Fibroblast of lung (primary cell): ENCODE data around the gene PPP5C.

Source experiments
- EZH2 ChIP-seq: IDR thresholded peaks from 2 replicates; pipeline ENCODE4 v1.5.1; 2012; ENCODE audit warnings: low read length, control low read depth, mild to moderate bottlenecking; ENCODE audit errors: missing control alignments
- TF ChIP-seq, protein P1 (sequence below), 2 donors: IDR thresholded peaks in 1 of 2; conservative IDR thresholded peaks in 1 of 2; 1 replicate in 1 of 2; 2 replicates in 1 of 2; pipeline ENCODE4 v1.5.1; 2011 to 2012; ENCODE audit warnings: low read length in 2 of 2, control low read depth in 1 of 2, inconsistent platforms in 1 of 2, low read depth in 1 of 2, mild to moderate bottlenecking in 1 of 2

DNA sequence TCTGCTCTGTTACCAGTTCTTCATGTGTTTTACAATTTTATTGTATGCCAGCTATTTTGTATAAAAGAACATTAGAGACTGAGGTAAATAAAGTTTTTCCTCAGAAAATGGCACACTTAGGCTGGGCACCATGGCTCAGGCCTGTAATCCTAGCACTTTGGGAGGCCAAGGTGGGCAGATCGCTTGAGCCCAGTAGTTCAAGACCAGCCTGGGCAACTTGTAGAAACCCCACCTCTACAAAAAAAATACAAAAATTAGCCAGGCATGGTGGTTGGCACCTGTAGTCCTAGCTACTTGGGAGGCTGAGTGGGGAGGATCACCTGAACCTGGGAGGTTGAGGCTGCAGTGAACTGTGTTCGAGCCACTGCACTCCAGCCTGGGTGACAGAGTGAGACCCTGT lies 34.5 kb downstream of the PPP5C start:
- TF ChIP-seq, protein P1, sequence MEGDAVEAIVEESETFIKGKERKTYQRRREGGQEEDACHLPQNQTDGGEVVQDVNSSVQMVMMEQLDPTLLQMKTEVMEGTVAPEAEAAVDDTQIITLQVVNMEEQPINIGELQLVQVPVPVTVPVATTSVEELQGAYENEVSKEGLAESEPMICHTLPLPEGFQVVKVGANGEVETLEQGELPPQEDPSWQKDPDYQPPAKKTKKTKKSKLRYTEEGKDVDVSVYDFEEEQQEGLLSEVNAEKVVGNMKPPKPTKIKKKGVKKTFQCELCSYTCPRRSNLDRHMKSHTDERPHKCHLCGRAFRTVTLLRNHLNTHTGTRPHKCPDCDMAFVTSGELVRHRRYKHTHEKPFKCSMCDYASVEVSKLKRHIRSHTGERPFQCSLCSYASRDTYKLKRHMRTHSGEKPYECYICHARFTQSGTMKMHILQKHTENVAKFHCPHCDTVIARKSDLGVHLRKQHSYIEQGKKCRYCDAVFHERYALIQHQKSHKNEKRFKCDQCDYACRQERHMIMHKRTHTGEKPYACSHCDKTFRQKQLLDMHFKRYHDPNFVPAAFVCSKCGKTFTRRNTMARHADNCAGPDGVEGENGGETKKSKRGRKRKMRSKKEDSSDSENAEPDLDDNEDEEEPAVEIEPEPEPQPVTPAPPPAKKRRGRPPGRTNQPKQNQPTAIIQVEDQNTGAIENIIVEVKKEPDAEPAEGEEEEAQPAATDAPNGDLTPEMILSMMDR (conservative IDR thresholded peaks at IDR 0.05 in 1 of 2, IDR thresholded peaks at IDR 0.05 in 1 of 2; ENCODE audit: low read depth in 1 of 2, low read length in 2 of 2): no peak
- TF ChIP-seq EZH2: no peak
